HL-60/S4 (cell line): ENCODE results near the gene PTPRT.

Experiments used
- in situ Hi-C: fragments of 300-500 bp; cut with MboI; formaldehyde crosslinking; loops from 2 replicates; pipeline ENCODE4 v1.14.3; 2022; ENCODE audit warnings: low sequenced_read_pairs

PTPRT gene

GRCh38 chr20:42346189-42347170, 843.2 kb downstream of the PTPRT start:
- in situ Hi-C loops: no loop called here

GRCh38 chr20:42341654-42342053, 848.1 kb downstream of the PTPRT start:
- in situ Hi-C loops: no loop called here

GRCh38 chr20:42340368-42340767, 849.3 kb downstream of the PTPRT start:
- in situ Hi-C loops: no loop called here

GRCh38 chr20:42338294-42339201, 851.2 kb downstream of the PTPRT start:
- in situ Hi-C loops: no loop called here

GRCh38 chr20:42336576-42336975, 853.1 kb downstream of the PTPRT start:
- in situ Hi-C loops: no loop called here

- in situ Hi-C loops: no loop called here
Observed at GRCh38 chr20:42319252-42320013, 870.3 kb downstream of the PTPRT start.

GRCh38 chr20:42313704-42314103, 876.0 kb downstream of the PTPRT start:
- in situ Hi-C loops: no loop called here

GRCh38 chr20:42309050-42309449, 880.7 kb downstream of the PTPRT start:
- in situ Hi-C loops: no loop called here

- in situ Hi-C loops: no loop called here
Observed at GRCh38 chr20:42308171-42308570, 881.5 kb downstream of the PTPRT start.

- in situ Hi-C loops: no loop called here
Observed at GRCh38 chr20:42295592-42295991, 894.1 kb downstream of the PTPRT start.

GRCh38 chr20:42294976-42295375, 894.7 kb downstream of the PTPRT start:
- in situ Hi-C loops: no loop called here

- in situ Hi-C loops: no loop called here
Observed at GRCh38 chr20:42281801-42282200, 907.9 kb downstream of the PTPRT start.

GRCh38 chr20:42276718-42277602, 912.7 kb downstream of the PTPRT start:
- in situ Hi-C loops: no loop called here

GRCh38 chr20:42274986-42275385, 914.7 kb downstream of the PTPRT start:
- in situ Hi-C loops: no loop called here

GRCh38 chr20:42272516-42272915, 917.2 kb downstream of the PTPRT start:
- in situ Hi-C loops: no loop called here

- in situ Hi-C loops: no loop called here
Observed at GRCh38 chr20:42270539-42270938, 919.2 kb downstream of the PTPRT start.

- in situ Hi-C loops: no loop called here
Observed at GRCh38 chr20:42267793-42268384, 921.8 kb downstream of the PTPRT start.

GRCh38 chr20:42261766-42262270, 927.9 kb downstream of the PTPRT start:
- in situ Hi-C loops: no loop called here

- in situ Hi-C loops: no loop called here
Observed at GRCh38 chr20:42260184-42260583, 929.5 kb downstream of the PTPRT start.
